ENCODE data around the gene CBFA2T3.
A peak's percentile ranks its signal among the peaks of the same experiment; 100 is the strongest.

CBFA2T3 gene

DNA sequence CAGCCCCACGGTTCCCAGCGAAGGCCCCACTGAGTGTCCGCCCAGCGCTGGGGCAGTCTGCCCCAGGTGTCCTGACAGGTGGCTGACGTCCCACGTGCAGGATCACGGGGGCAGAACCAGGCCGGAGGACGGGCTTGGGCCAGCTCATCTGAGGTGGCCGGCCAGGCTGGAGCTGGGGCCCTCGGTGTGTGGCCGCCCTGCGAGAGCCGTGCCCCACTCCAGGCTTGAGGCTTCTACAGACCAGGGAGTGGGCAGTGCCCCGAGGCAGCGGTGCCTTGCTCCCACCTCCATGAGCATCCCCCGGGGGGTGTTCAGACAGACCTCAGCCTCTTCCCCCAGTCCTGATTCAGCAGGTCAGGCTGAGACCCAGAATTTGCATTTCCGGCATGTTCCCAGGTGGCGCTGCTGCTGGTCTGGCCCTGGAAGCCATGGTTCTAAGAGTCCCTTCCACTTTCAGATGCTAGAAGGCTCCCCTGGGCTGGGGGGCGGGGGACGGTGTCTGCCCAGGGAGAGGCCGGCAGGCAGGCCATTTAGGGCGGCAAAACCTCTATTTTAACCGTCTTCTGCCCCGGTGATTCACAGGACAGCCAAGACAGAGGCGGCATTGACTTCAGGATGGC lies 75.2 kb downstream of the CBFA2T3 start:
- Histone ChIP-seq H3K4me1 (peaks cover 39 to 97% (median 92%) of the 10 kb centered on the region in 10 experiments), H3K27me3 (peaks cover 0 to 45% (median 21%) of the 10 kb centered on the region in 11 experiments; a peak in 14 of 22 replicates), H3K4me2 (peak overlapping the region in 9 of 11 experiments; percentile 54 to 97 (median 94); a peak in 18 of 22 replicates), H3K9ac (peak overlapping the region in 3 of 11 experiments; percentile 14 to 26 (median 14); a peak in 2 of 22 replicates), H4K20me1 (peaks cover 72 to 98% (median 91%) of the 10 kb centered on the region in 11 experiments), H3K9me3 (replicated peaks in 1 of 11) (no peaks in the 10 kb centered on the region), H3K27ac (no peak overlapping the region), H3K36me3 (peaks cover 0 to 25% (median 16%) of the 10 kb centered on the region in 11 experiments; a peak in 12 of 22 replicates), H3K4me3 (no peak overlapping the region)
- TF ChIP-seq Cebpa-rat (IDR thresholded peaks at IDR 0.05) = no peak

DNA sequence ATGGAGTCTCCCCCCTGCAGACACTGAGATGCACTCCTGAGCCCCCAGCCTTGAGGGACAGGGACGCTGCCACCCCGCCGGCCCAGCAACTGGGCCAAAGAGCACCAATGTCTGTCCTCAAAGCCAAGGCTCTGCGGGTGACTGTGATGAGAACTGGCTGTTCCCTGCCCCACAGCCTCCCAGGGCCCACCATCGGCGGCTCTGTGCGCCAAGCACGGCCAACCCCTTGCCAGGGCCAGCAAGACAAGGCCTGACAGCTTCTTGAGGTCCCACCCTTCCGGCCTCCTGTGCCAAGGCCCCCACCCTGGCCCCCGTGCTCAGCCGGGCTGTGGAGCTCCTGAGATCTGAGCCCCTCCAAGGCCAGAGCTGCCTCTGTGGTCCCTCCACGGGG lies 76.3 kb downstream of the CBFA2T3 start:
- peaks cover 0 to 34% (median 17%) of the 10 kb centered on the region in 11 experiments; a peak in 13 of 22 replicates for H3K36me3 ChIP-seq
- no peaks in the 10 kb centered on the region for H3K9me3 ChIP-seq (replicated peaks in 1 of 11)
- H4K20me1 ChIP-seq = peaks cover 72 to 98% (median 91%) of the 10 kb centered on the region in 11 experiments
- peaks cover 45 to 97% (median 92%) of the 10 kb centered on the region in 10 experiments for H3K4me1 ChIP-seq
- H3K4me2 ChIP-seq = peak overlapping the region in 10 of 11 experiments; percentile 16 to 97 (median 92); a peak in 18 of 22 replicates
- H3K27me3 ChIP-seq = peaks cover 0 to 53% (median 21%) of the 10 kb centered on the region in 11 experiments; a peak in 14 of 22 replicates
- TF ChIP-seq Cebpa-rat (IDR thresholded peaks at IDR 0.05) = no peak
- H3K9ac ChIP-seq = peak overlapping the region in 3 of 11 experiments; percentile 14 to 82 (median 31); a peak in 3 of 22 replicates
- H3K4me3 ChIP-seq = no peak overlapping the region
- H3K27ac ChIP-seq = no peak overlapping the region

DNA sequence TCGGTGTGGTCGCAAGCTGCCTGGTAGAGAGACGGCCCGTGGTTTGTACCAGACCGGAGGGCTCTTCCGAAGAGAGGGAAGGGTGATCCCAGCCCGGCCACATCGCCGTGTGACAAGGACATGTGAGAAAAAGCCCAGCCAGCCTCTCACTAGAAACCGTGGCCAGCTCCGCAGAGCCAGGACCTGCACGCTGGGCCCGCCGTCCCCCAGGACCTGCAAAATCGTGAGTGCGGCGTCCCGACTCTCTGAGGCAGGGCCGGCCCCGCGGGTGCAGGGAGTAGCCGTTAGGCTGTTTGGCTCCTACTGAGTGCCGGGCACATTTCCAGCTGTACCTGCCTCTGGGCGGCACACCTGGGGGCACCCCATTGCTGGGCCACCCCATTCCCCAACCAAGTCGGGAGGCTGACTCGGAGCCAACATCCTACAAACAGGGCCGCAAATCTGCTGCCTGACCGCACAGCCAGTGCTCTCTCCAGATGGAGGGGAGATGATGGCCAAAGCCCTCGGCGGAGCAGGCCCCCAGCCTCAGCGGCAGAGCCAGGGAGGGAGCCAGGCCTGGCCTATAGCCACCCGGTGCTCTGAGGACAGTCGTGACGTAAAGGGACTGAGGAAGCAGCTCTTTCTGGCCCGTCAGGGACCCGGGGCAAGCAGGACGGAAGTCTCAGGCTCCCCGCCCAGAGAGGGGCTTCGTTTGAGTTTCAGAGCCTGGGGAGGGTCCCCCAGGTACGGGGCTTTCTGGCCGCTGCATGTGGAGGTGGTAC lies 76.9 kb downstream of the CBFA2T3 start:
- Histone ChIP-seq H3K4me1 (peaks cover 51 to 98% (median 94%) of the 10 kb centered on the region in 10 experiments), H3K4me3 (no peak overlapping the region), H3K27me3 (peaks cover 0 to 59% (median 21%) of the 10 kb centered on the region in 11 experiments; a peak in 14 of 22 replicates), H3K9ac (peak overlapping the region in 5 of 11 experiments; percentile 4 to 85 (median 31); a peak in 7 of 22 replicates), H3K4me2 (peak overlapping the region in 10 of 11 experiments; percentile 17 to 97 (median 92); a peak in 18 of 22 replicates), H4K20me1 (peaks cover 74 to 99% (median 92%) of the 10 kb centered on the region in 11 experiments), H3K9me3 (replicated peaks in 1 of 11) (no peaks in the 10 kb centered on the region), H3K36me3 (peaks cover 0 to 34% (median 17%) of the 10 kb centered on the region in 11 experiments; a peak in 13 of 22 replicates), H3K27ac (peak overlapping the region in 1 of 11 experiments; percentile 94; a peak in 2 of 22 replicates)
- TF ChIP-seq Cebpa-rat (IDR thresholded peaks at IDR 0.05) = no peak

DNA sequence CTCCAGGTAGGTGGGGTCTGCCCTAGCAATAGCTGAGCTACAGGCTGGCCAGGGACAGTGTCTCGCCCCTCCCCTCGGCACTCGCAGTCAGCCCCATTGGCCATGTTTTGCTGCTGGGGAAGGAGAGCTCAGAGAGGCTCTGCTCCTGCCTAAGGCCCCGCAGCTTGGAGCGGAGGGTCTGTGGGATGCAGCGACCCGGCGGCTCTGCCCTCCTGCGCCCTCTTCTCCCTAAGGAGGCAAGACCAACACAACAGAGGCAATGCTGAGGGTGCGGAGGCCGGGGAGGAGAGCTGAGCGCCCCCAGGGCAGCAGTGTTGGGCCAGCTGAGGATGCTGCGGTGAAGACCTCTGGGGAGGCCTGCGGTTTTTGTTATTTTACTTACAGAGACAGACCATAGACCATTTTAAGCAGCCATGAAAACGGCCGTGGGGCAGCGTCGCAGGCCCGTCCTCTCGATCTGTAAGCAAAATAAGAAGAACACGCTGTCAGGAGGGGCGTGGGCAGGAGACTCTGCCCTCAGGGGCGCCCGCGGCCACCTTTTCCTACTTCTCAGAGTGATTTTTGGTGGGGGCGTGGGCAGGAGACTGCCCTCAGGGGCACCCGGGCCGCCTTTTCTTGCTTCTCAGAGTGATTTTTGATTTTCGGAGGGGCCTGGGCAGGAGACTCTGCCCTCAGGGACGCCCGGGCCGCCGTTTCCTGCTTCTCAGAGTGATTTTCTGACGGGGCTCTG lies 79.1 kb downstream of the CBFA2T3 start:
- TF ChIP-seq Cebpa-rat (IDR thresholded peaks at IDR 0.05) = no peak
- Histone ChIP-seq H3K4me3 (peak overlapping the region in 8 of 10 experiments; percentile 28 to 56 (median 42); a peak in 14 of 20 replicates), H3K4me2 (peak overlapping the region; percentile 77 to 97 (median 90)), H3K27me3 (peaks cover 0 to 61% (median 21%) of the 10 kb centered on the region in 11 experiments; a peak in 14 of 22 replicates), H3K9me3 (replicated peaks in 1 of 11) (no peaks in the 10 kb centered on the region), H3K4me1 (peaks cover 55 to 96% (median 95%) of the 10 kb centered on the region in 10 experiments), H3K9ac (peak overlapping the region; percentile 39 to 85 (median 74); a peak in 21 of 22 replicates), H3K36me3 (peaks cover 0 to 34% (median 17%) of the 10 kb centered on the region in 11 experiments; a peak in 13 of 22 replicates), H4K20me1 (peaks cover 67 to 97% (median 90%) of the 10 kb centered on the region in 11 experiments; a peak in 21 of 22 replicates), H3K27ac (peak overlapping the region in 10 of 11 experiments; percentile 59 to 94 (median 79); a peak in 20 of 22 replicates)

DNA sequence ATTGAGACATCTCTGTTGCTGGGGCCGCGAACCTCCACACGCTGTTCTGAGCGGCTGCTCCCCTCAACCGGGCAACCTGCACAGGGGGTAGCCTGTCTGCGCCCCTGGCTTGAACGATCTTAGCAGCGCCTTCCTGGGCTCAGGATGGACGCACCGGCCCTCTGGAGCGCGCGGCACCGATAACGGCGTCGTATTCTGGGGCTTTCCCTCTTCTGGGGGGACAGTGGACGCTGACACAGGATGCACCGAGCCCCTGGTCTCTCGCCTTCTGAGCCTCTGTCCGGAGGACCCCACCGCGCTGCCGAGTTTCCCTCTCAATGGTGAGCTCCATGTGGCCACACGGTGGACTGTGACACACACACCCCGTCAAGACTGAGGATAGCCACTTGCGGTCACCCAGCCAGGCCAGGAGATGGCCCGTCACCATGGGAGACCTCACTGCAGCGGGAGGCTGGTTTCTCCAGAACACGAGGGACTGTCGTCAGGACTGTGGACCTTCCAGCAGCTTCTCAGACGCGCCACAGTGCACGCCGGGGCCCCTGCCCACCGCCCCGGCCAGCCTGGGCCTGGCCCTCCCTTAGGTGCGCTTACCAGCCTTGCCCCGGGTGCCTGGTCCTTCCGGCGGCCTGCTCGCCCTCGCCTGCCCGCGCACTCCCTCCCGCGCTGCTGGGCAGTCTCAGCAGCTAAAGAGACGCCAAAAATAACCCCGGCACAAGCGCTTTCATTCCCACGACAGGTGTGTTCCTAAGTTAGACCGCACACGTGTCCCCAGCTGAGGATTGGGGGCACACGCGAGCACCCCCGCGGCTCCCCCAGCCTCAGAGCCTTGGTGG lies 80.6 kb downstream of the CBFA2T3 start:
- H3K27ac ChIP-seq = peak overlapping the region in 4 of 11 experiments; percentile 18 to 94 (median 90); a peak in 4 of 22 replicates
- peaks cover 0 to 61% (median 21%) of the 10 kb centered on the region in 11 experiments; a peak in 14 of 22 replicates for H3K27me3 ChIP-seq
- H4K20me1 ChIP-seq = peaks cover 60 to 97% (median 90%) of the 10 kb centered on the region in 11 experiments; a peak in 21 of 22 replicates
- H3K4me1 ChIP-seq = peaks cover 46 to 96% (median 94%) of the 10 kb centered on the region in 10 experiments
- no peak overlapping the region for H3K4me3 ChIP-seq
- peak overlapping the region; percentile 34 to 97 (median 90); a peak in 20 of 22 replicates for H3K4me2 ChIP-seq
- peaks cover 0 to 43% (median 25%) of the 10 kb centered on the region in 11 experiments; a peak in 18 of 22 replicates for H3K36me3 ChIP-seq
- TF ChIP-seq Cebpa-rat (IDR thresholded peaks at IDR 0.05) = no peak
- peak overlapping the region in 4 of 11 experiments; percentile 31 to 85 (median 82); a peak in 5 of 22 replicates for H3K9ac ChIP-seq
- H3K9me3 ChIP-seq (replicated peaks in 1 of 11) = no peaks in the 10 kb centered on the region

DNA sequence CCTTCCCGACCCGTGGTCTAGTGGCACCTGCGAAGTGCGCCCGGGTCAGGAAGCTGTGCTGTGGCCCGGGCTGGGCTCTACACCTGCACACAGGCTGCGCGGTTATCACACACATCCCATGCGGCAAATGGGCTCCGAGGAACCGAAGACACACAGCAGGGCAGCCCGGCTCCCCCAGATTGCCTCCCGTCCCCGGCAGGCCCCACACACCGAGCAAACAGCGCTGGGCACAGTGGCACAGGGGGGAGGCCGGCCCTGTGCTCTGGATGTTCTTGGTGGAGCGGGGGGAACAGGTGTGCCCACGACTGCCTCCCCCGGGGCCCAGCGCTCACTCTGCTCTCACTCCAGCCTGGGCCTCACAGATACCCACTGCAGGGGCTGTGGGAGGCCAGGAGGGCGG lies 81.7 kb downstream of the CBFA2T3 start:
- peaks cover 49 to 94% (median 79%) of the 10 kb centered on the region in 11 experiments; a peak in 21 of 22 replicates for H4K20me1 ChIP-seq
- H3K27me3 ChIP-seq = peaks cover 0 to 51% (median 13%) of the 10 kb centered on the region in 11 experiments; a peak in 14 of 22 replicates
- H3K4me1 ChIP-seq = peaks cover 38 to 90% (median 83%) of the 10 kb centered on the region in 10 experiments
- H3K4me2 ChIP-seq = peak overlapping the region in 10 of 11 experiments; percentile 34 to 97 (median 92); a peak in 20 of 22 replicates
- H3K36me3 ChIP-seq = peaks cover 3 to 43% (median 26%) of the 10 kb centered on the region in 11 experiments
- no peak overlapping the region for H3K4me3 ChIP-seq
- TF ChIP-seq Cebpa-rat (IDR thresholded peaks at IDR 0.05) = no peak
- peaks cover under 1 to 7% (median 3%) of the 10 kb centered on the region in 11 experiments; a peak in 18 of 22 replicates for H3K9me3 ChIP-seq (replicated peaks in 1 of 11)
- H3K9ac ChIP-seq = peak overlapping the region in 3 of 11 experiments; percentile 23 to 43 (median 35); a peak in 4 of 22 replicates
- H3K27ac ChIP-seq = peak overlapping the region in 1 of 11 experiments; percentile 29; a peak in 1 of 22 replicates

Measured in BLaER1 treated with 17β-estradiol and CSF1 and Interleukin-3, amounts not matched to agents 10 nM and 100 nM (cell line).